Small intestine (tissue), 7 donors: ENCODE results near the gene RBM17. TPM values are rescaled to one million over a fixed set of nuclear protein-coding genes. Genes with fewer than 3 reads are reported as not detected.

Source experiments
- DNase-seq, 2 donors: peaks; one replicate each; pipeline versions ENCODE4 v3.0.0 to v3.0.0-alpha.2; 2013
- FAIRE-seq: peaks from 2 replicates; lab custom pipeline; 2012; peaks lifted over from hg19 to GRCh38; lab: Jason Lieb, UNC
- H3K27ac ChIP-seq, 3 donors: one replicate each; pipeline ENCODE4 v1.5.1; 2013; ENCODE audit warnings: low read length in 2 of 3, mild to moderate bottlenecking in 2 of 3, control low read depth in 1 of 3, inconsistent platforms in 1 of 3, low read depth in 1 of 3, moderate library complexity in 1 of 3
- H3K27me3 ChIP-seq, 3 donors: one replicate each; pipeline ENCODE4 v1.6.1; 2013; ENCODE audit warnings: low read length in 3 of 3, inconsistent platforms in 1 of 3; ENCODE audit not compliant: control insufficient read depth in 3 of 3, insufficient read depth in 3 of 3
- H3K36me3 ChIP-seq, 3 donors: one replicate each; pipeline ENCODE4 v1.6.1; 2013; ENCODE audit warnings: low read length in 3 of 3, inconsistent platforms in 1 of 3, low read depth in 1 of 3, mild to moderate bottlenecking in 1 of 3, moderate library complexity in 1 of 3; ENCODE audit not compliant: control insufficient read depth in 3 of 3, insufficient read depth in 2 of 3
- H3K4me1 ChIP-seq, 3 donors: one replicate each; pipeline ENCODE4 v1.6.1; 2013; ENCODE audit warnings: low read length in 2 of 3, inconsistent platforms in 1 of 3, low read depth in 1 of 3, mild to moderate bottlenecking in 1 of 3, moderate library complexity in 1 of 3; ENCODE audit not compliant: control insufficient read depth in 3 of 3, insufficient read depth in 2 of 3
- H3K4me3 ChIP-seq, 3 donors: one replicate each; pipeline ENCODE4 v1.5.1; 2013; ENCODE audit warnings: low read length in 3 of 3, control low read depth in 1 of 3, inconsistent platforms in 1 of 3, low read depth in 1 of 3, mild to moderate bottlenecking in 1 of 3, moderate library complexity in 1 of 3
- H3K9me3 ChIP-seq, 2 donors: one replicate each; pipeline ENCODE4 v1.6.1; 2013; ENCODE audit warnings: low read depth in 1 of 2, low read length in 1 of 2; ENCODE audit not compliant: control insufficient read depth in 2 of 2, insufficient read depth in 1 of 2
- WGBS, 3 donors: extraction: QIAGEN DNeasy Blood & Tissue Kit; methylation state at CpG; one replicate each; pipeline ENCODE4 v1.1.7; 2013; 5-methylcytosine and 5-hydroxymethylcytosine counted together
- polyA plus RNA-seq, 4 donors: library from polyadenylated mRNA; stranded (reverse) in 3 of 4; unstranded in 1 of 4; fragments of 200-250 nt in 3 of 4; fragments of 120-200 nt in 1 of 4; gene quantifications; one replicate each; pipeline versions ENCODE4 v1.2.1 to v1.2.3, GENCODE V29; 2013
- donor health status: healthy with polysubstance abuse.
- donor health status: control.
- donor health status: control.
- donor health status: Bipolar disorder and iron deficiency.
- donor health status: healthy.

The RBM17 gene
- polyA plus RNA-seq, 4 donors = 45.7 to 102 (median 73.9) TPM

DNA sequence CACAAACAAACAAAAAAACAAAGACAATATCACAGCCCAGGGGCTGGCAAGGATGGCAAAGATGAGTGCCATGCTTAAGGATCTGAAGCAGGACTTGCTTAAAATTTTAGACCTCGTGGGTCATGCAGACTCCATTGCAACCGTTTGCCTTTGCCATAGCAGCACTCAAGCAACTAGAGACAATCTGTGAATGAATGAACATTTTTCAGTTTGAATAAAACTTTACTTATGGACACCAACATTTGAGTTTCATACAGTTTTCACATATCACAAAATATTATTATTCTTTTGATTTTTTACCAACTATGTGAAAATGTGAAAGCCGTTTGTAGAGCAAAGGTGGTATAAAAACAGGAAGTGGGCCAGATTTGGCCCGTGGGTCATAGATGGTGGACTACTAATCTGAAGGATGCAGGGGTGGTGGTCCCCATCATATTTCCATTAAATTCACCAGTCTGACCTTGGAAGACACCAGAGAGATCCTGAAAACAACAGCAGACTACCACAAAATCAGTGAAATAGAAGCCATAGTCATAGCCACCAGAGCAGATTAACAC lies 8.3 kb upstream of the RBM17 start:
- Histone ChIP-seq H3K27me3 (peaks cover 0 to 38% (median 0%) of the 10 kb centered on the region in 3 donors), H3K9me3 (peaks cover 0 to 3% of the 10 kb centered on the region in 2 donors), H3K27ac (no peak overlapping the region), H3K36me3 (no peaks in the 10 kb centered on the region), H3K4me3 (no peak overlapping the region), H3K4me1 (peaks cover 0 to 3% (median 0%) of the 10 kb centered on the region in 3 donors)
- DNase-seq (no peak), FAIRE-seq (no peak)
- 72 to 77% (median 74%) methylated on average over 4 of the region's 4 CpGs for WGBS, 3 donors

DNA sequence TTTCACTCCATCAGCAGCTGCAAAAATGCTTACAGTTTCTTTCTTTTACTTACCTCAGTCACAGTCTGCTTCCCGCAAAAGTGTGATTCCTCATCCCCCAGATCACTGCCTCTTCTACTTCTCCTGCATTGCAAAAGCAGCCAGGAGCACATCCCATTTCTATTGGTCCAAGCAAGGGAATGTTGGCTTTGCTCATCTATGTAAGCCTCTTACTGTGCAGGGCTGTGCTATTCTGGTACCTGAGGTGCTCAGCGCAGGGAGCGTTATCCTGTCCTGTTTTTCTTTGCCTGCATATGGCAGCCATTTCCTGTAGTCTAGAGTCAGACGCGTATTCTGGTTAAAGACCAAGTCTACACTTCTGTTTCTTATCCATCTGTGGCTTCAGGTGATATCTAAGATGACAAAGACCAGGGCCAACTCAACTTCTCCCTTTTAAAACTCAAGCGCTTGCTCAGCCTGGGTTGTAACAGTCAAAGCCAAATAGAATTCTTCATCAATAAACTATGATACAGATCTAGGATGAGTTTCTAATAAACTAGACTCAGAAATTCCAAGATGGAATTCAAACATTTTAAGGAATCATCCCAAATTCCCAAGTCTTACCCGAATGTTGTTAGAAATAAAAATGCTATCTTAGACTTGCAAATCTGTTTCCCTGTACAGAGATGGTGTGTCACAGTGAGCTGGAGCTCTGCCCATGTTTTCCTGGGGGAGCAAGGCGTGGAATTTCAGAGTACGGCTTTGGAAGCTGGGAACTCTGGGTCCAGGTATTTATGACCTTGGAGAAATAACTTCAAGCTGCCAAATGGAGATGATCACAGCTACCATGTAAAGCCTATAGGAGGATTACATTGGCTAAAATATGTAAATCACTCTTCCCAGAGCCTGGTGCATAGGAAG lies 6.1 kb upstream of the RBM17 start:
- Histone ChIP-seq H3K36me3 (no peaks in the 10 kb centered on the region), H3K27me3 (peaks cover 0 to 26% (median 0%) of the 10 kb centered on the region in 3 donors), H3K4me1 (peaks cover 0 to 3% (median 3%) of the 10 kb centered on the region in 3 donors), H3K9me3 (peaks cover 0 to 3% of the 10 kb centered on the region in 2 donors), H3K4me3 (no peak overlapping the region), H3K27ac (no peak overlapping the region)
- 62 to 74% (median 66%) methylated on average over 9 of the region's 9 CpGs for WGBS, 3 donors
- DNase-seq (peak in 1 of 2 donors; percentile 21), FAIRE-seq (no peak)

DNA sequence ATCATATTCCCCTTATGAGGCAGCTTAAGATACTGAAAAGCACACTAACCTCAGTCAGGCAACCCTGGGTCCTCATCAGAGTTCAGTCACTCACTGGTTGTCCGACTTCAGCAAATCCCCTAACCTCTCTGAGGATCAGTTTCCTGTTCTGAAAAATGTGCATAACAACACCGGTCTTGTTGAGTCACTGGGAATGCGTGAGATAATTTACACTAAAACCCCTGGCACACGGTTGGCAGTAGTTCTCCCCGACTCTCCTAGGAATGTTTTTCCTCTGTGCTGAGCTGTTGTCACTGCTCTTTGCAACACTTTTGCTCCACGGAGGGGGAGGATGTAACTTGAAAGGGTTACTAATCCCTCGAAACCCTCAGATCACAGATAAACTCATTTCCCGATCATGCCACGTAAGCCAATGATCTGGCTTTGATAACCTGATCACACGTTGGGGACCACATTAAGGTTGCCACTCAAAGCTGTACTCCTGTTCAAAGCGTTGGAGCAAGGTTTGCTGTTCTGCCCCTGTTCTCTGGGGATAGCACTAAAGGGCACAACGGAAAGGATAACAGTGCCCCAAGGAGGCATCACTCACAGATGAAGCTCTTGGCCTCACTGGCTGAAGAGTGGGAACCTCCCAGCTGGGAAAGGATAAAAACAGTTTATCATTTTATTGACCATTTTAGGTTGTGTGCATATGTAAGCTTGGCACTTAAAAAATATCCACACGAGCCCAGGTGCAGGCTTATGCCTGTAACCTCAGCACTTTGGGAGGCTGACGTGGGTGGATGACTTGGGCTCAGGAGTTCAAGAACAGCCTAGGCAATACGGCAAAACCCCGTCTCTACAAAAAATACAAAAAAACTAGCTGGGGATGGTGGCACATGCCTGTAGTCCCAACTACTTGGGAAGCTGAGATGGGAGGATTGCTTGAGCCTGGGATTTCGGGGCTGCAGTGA lies 5.0 kb upstream of the RBM17 start:
- 47 to 50% (median 49%) methylated on average over 17 of the region's 17 CpGs for WGBS, 3 donors
- H3K36me3 ChIP-seq = no peaks in the 10 kb centered on the region
- H3K4me1 ChIP-seq = peaks cover 0 to 7% (median 6%) of the 10 kb centered on the region in 3 donors
- peaks cover 0 to 26% (median 0%) of the 10 kb centered on the region in 3 donors for H3K27me3 ChIP-seq
- FAIRE-seq (no peak), DNase-seq (no peak)
- H3K27ac ChIP-seq = no peak overlapping the region
- no peak overlapping the region for H3K4me3 ChIP-seq
- peaks cover 0 to 3% of the 10 kb centered on the region in 2 donors for H3K9me3 ChIP-seq

DNA sequence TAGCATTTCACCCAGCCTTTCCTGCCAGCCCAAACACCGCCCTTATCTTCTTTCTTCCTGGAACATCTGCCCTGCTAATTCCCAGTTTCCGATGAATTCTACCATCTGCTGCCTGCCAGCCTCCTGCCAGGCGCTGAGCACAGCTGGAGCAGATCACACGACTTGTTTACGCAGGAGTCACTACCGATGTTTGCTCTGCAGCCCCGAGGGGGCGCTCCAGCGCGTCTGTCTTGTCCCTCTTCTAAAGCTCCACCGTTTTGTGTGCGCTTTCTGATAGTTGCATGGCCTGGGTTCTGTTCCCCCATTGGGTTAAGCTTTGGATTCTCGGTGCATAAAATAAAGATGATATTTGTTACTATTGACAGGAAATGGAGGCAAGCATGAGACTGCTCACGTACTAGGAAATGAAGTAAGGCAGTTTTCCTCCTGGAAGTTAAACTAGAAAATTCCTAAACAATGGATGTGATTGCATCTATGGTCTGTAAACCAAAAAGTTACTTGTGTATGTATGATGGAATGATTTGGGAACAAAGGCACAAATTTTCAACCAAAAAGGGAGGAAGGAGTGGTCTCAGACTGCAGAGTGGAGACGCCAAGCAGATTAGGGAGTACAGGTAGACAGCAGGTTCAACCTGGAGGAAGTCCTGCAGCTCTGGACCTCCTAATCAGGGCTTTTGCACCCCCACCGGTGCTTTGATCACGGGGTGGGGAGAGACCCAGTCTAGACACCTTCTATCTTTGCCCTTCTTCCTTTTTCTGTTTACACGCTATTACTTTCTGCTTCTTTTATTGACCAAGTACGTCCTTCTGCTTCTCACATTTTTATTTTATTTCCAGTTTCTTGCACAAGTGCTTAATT lies 2.2 kb upstream of the RBM17 start:
- H3K4me1 ChIP-seq = peaks cover 0 to 17% (median 16%) of the 10 kb centered on the region in 3 donors
- no peak for FAIRE-seq
- no peak overlapping the region for H3K4me3 ChIP-seq

DNA sequence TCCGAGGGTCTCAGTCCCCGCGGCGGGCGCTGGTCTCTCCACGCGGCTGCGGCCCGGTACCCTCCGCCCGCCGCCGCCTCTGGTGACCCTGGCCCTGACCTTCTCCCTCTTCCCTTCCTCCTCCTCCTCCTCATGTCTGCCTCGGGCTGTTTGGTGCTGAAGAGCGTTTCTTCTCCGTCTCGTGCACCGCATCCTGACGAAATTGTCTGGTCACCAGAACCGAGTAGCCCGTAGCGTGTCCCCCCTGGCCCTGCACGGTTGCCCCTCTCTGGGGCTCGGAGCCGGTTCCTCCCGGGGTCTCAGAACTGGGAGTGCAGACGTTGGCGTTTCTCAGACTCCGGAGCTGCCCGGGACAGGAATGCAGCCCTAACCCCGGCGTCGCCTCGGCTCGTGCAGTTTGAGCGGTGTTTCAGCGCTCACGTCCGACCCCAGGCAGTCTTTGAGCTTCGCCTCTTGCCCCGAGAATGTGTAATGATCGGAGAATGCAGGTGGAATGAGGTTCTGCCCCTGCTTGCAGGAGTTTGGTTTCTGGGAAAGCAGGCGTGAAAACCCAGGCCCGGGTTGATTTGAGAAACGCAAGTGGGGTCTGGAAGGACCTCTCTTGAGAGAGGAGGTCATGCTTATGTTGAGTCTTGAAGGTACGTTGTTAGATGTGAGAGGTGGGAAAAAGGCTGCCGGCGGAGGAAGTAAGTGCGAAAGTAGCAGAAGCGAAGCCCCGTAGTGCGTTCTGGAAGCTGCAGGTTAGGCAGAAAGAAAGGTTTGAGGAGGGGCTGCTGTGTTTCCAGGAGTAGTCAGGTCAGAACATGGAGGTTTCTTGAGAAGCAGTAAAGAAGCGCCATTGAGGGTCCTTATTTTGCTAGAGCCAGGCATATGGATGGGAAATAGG lies 743 bp downstream of the RBM17 start:
- Histone ChIP-seq H3K27ac (peak overlapping the region; percentile 70 to 86 (median 77)), H3K27me3 (no peaks in the 10 kb centered on the region), H3K9me3 (no peaks in the 10 kb centered on the region), H3K4me1 (peaks cover 0 to 21% (median 19%) of the 10 kb centered on the region in 3 donors), H3K36me3 (peaks cover 0 to 5% (median 0%) of the 10 kb centered on the region in 3 donors), H3K4me3 (peak overlapping the region; percentile 80 to 88 (median 86))
- FAIRE-seq (no peak), DNase-seq (peak; percentile 49 to 68)
- 0 to 1% (median 1%) methylated on average over 43 to 53 of the region's 53 CpGs for WGBS, 3 donors

More for the DNA sequence above, 2.2 kb upstream of the RBM17 start:
- Histone ChIP-seq H3K27me3 (peaks cover 0 to 23% (median 0%) of the 10 kb centered on the region in 3 donors), H3K9me3 (peaks cover 0 to 3% of the 10 kb centered on the region in 2 donors), H3K36me3 (peaks cover 0 to 3% (median 0%) of the 10 kb centered on the region in 3 donors), H3K27ac (peak overlapping the region in 1 of 3 donors; percentile 76)
- 15 to 18% (median 17%) methylated on average over 19 of the region's 19 CpGs for WGBS, 3 donors
- DNase-seq = peak; percentile 88 to 90

DNA sequence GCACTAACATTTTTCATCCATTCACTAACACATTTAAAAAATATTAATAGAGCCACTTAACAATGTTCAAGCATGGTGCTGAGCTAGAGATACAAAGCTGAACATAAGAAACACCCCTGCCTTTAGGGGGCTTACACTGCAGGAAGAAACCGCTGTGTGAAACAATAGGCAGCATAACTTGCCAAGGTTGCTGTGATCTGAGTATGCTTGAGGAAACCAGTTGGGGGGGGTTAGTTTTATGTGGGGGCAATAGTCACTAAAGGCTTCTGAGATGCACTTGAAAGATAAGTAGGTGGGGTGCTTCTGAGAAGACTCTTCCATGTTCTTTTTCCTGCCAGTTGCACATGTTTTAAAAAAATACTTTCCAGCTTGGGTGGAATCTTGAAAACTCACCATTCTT lies 2.8 kb downstream of the RBM17 start:
- H3K27ac ChIP-seq = no peak overlapping the region
- peaks cover 0 to 12% (median 0%) of the 10 kb centered on the region in 3 donors for H3K36me3 ChIP-seq
- WGBS, 3 donors = 31 to 50% (median 43%) methylated on average over 1 of the region's 1 CpG
- H3K4me3 ChIP-seq = no peak overlapping the region
- DNase-seq (peak in 1 of 2 donors; percentile 14), FAIRE-seq (no peak)
- H3K4me1 ChIP-seq = peaks cover 0 to 27% (median 16%) of the 10 kb centered on the region in 3 donors
- H3K27me3 ChIP-seq = no peaks in the 10 kb centered on the region
- no peaks in the 10 kb centered on the region for H3K9me3 ChIP-seq

DNA sequence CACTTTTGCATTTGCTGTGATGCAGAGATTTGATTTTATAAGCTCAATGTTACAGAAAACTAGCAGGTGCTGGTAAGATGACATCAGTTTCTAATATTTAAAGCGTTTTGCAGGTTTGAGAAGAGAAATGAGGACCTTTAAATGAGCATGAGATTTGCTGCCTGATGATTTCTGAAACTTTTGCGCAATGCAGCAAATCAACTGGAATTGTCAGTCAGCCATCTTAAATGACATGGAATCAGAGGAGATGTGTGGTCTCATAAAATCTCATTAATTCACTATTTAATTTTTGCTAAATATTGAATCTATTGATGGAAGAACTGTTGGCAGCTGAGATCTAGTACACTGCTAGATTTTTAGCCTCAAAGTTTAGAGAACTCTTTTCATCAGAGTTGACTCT lies 3.9 kb downstream of the RBM17 start:
- WGBS, 3 donors = 66 to 74% (median 67%) methylated on average over 2 of the region's 2 CpGs
- DNase-seq (no peak), FAIRE-seq (no peak)
- H3K4me3 ChIP-seq = no peak overlapping the region
- no peak overlapping the region for H3K27ac ChIP-seq
- no peaks in the 10 kb centered on the region for H3K27me3 ChIP-seq
- peaks cover 3 to 20% (median 4%) of the 10 kb centered on the region in 3 donors for H3K36me3 ChIP-seq
- peaks cover 0 to 27% (median 16%) of the 10 kb centered on the region in 3 donors for H3K4me1 ChIP-seq
- no peaks in the 10 kb centered on the region for H3K9me3 ChIP-seq
